HG03558 (cell line): ENCODE data around the gene FCF1.

Experiments used
- ATAC-seq: cut with Tn5 transposase; IDR thresholded peaks from one replicate; pipeline ENCODE4 v1.9.1; 2021; ENCODE audit warnings: moderate number of reproducible peaks; ENCODE audit not compliant: unreplicated experiment; ENCODE audit errors: extremely low read depth

FCF1 gene

GRCh38 chr14:74712499-74713394, at the start of gene FCF1, which contains the start of gene AREL1:
TSS of gene FCF1 (plus strand) at chr14:74713144. CDS start at chr14:74713198, 54 bp downstream.
TSS of gene AREL1 (minus strand) at chr14:74713080. CDS start at chr14:74685615, 27,465 bp downstream.
- peak; percentile 88 for ATAC-seq

- no peak for ATAC-seq
These were observed 49.1 kb upstream of the FCF1 start for GRCh38 chr14:74663884-74664283.

- no peak for ATAC-seq
These were observed 48.2 kb upstream of the FCF1 start for GRCh38 chr14:74664717-74665116.

- ATAC-seq = no peak
These were observed 45.2 kb upstream of the FCF1 start for GRCh38 chr14:74667758-74668157.

- no peak for ATAC-seq
These were observed 43.7 kb upstream of the FCF1 start for GRCh38 chr14:74669256-74669655.

GRCh38 chr14:74669846-74670245, 43.1 kb upstream of the FCF1 start:
- ATAC-seq = no peak

GRCh38 chr14:74670726-74671411, 42.1 kb upstream of the FCF1 start:
- ATAC-seq = no peak

GRCh38 chr14:74671789-74672188, 41.2 kb upstream of the FCF1 start:
- no peak for ATAC-seq

- ATAC-seq = no peak
These were observed 39.2 kb upstream of the FCF1 start for GRCh38 chr14:74673768-74674167.

GRCh38 chr14:74675219-74675618, 37.7 kb upstream of the FCF1 start:
- no peak for ATAC-seq

- no peak for ATAC-seq
These were observed 30.6 kb upstream of the FCF1 start for GRCh38 chr14:74682169-74682952.

GRCh38 chr14:74683406-74683805, 29.5 kb upstream of the FCF1 start:
- no peak for ATAC-seq

- ATAC-seq = no peak
These were observed 28.5 kb upstream of the FCF1 start for GRCh38 chr14:74684434-74684833.

GRCh38 chr14:74685056-74685455, 27.9 kb upstream of the FCF1 start:
- ATAC-seq = no peak

GRCh38 chr14:74685921-74686678, 26.8 kb upstream of the FCF1 start:
- no peak for ATAC-seq

- no peak for ATAC-seq
These were observed 21.5 kb upstream of the FCF1 start for GRCh38 chr14:74691456-74691855.

GRCh38 chr14:74693191-74693590, 19.8 kb upstream of the FCF1 start:
- no peak for ATAC-seq

- no peak for ATAC-seq
These were observed 17.5 kb upstream of the FCF1 start for GRCh38 chr14:74695406-74695805.

- no peak for ATAC-seq
These were observed 15.9 kb upstream of the FCF1 start for GRCh38 chr14:74697011-74697410.

GRCh38 chr14:74697543-74697942, 15.4 kb upstream of the FCF1 start:
- ATAC-seq = no peak
